Measurements from ENCODE around the gene MLXIP.

MLXIP gene

DNA sequence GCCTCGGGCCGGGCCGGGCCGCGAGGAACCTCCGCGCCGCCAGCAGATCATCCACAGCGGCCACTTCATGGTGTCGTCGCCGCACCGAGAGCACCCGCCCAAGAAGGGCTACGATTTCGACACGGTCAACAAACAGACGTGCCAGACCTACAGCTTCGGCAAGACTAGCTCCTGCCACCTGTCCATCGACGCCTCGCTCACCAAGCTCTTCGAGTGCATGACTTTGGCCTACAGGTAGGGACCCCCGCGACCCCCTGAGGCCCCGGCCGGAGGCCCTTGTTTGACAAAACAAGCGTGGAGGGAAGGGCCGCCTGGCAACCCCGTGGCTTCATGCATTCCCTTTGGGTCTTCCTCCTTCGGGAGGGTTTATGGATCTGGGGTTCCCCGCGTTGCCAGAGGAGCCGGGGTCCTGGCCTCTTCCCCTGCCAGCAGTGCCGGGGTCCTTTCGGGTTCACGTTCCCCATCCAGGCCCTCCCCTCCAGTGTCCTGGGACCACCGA is 526 bp downstream of the MLXIP start:
- DNase-seq = peak in 3 of 4 experiments; percentile 47 to 61 (median 52)

DNA sequence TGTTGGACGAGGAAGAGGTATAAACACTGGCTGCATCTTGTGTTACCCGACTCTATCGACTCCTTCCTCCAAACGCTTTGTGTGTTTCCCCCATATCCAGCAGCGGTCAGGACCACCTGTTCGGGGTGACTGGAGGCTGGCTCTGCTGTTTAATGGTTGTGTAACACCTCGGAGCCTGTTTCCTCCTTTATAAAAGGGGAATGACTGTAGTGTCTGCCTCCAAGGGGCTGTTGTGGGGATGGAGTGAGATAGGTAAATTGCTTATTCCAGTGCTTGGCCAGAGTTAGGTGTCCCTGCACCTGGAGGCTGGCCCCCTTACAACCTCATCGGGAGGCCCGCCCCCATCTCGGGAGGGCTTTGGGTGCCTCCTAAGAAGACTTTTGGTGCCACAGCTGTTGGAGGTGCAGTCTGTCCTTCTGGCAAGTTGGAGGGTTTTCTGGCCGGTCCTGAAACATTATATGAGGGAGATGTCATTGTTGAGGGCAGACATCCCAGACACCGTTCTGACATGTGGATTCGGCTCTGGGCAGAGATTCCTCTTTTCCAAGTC is 1.1 kb downstream of the MLXIP start:
- peak; percentile 43 to 64 (median 59) for DNase-seq

DNA sequence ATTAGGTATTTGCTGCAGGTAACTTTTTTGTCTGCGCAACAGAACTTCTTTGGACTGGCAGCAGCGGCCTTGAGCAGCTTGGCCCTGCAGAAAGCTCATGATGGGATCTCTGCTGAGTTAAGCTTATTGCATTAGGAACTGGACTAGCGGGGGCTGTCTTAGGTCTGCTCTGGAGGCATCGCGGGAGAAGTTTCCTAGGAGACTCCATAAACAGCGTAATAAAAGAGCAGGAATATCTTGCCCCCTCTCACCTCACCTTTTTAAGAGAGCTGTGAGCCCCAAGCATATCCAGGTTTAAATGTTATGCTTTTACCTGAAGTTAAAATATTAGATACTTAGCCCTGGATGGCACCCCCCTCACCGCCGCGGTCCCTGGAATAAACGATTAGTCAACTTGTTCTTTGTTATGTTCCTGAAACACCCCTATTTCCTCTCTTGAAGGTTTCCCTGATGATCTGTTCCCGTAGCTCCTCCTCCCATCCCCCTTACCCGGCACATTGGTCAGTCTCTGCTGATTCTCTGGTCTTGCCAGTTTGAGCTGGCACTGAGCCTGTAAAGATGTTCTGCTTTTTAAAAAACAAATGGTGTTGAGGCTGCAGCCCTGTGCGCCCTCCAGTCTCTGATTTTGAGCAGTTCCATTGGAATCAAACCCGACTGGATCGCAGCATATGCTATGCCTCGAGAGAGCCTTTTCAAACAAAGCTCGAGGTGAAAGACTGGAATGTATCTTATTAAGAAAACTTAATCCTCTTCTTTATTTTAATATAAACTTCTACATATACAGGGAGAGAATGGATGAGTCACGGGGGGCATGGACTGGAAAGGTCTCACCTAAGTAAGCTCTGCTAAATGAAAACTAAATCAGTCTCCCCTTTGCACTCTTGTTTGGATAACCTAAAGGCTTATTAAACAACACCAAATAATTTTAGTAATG is 1.9 kb downstream of the MLXIP start:
- DNase-seq = peak; percentile 87 to 96 (median 92)

DNA sequence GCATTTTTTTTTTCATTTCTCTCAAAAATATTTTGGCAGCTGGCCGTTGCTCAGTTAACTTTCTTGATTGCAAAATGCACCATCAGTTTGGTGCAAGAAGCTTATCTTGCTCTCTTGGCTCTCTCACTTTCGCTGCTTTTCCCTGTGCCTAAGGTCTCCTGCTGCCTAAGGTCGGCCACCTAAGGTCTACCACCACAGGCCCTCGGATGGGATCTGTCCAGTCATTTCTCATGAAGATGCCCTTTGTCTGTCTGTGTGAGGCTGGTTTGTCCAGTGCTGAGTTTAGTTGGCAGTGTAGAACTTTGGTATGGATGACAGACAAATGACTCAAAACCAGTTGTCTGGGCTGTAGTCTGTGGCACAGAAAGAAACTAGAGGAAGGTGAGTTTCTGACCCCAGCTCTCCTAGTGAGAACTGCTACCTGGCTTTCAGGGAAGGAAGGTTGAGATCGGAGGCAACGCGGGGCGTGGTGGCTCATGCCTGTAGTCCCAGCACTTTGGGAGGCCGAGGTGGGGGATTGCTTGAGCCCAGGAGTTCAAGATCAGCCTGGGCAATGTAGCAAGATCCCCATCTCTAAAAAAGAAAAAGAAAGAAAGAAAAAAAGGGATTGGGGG is 2.6 kb downstream of the MLXIP start:
- peak in 1 of 4 experiments; percentile 18 for DNase-seq

DNA sequence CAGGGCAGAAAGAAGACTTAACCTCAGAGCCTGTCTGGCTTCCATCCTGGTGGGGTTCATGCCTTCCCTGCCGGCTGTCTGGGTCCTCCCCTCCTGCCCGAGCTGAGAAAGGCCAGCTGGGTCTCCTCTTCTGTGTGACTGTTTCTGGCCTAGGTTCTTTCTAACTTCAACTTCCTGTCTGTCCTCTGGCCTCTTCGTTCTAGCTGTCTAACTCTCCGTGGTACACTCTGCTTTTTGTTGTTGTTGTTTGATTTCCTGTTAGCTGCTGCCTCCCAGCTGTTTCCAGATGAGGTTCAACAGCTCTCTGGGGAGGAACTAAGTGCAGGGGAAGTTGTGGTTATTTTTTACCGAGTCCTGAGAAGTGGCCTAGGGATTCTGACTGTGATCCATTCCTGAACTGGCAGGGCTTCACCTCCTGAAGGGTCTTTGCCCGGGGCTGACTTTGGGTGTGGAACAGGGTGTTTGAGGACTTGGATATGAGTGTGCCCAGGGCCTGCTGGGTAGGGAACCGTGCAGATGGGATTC is 3.2 kb downstream of the MLXIP start:
- peak; percentile 74 to 89 (median 83) for DNase-seq

DNA sequence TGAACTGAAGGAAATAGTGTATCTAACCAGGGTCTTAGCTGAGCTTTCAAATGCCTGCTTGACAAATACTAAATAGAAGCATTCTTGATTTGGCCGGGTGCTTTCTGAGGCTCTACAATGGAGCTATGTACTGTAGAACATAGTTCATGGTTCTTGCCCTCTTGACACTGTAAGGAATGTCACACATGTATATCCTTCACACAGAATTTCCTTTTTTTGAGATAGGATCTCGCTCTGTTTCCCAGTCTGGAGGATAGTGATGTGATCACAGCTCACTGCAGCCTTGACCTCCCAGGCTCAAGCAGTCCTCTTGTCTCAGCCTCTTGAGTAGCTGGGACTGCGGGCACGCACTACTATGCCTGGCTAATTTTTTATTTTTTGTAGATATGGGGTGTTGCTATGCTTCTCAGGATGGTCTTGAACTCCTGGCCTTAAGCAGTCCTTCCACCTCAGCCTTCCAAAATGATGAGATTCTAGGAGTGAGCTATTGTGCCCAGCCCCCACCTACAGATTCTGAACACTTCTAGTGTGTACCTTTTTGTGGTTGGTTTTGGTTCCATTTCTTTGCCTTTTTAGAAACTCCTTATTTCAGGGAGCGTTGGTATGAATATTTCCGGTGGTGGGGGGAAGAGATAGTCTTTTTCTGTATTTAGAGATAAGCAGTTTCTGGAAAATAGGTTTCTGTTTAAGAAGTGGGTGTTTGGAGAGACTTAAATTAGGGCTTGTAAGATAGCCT is 4.2 kb downstream of the MLXIP start:
- DNase-seq = no peak

DNA sequence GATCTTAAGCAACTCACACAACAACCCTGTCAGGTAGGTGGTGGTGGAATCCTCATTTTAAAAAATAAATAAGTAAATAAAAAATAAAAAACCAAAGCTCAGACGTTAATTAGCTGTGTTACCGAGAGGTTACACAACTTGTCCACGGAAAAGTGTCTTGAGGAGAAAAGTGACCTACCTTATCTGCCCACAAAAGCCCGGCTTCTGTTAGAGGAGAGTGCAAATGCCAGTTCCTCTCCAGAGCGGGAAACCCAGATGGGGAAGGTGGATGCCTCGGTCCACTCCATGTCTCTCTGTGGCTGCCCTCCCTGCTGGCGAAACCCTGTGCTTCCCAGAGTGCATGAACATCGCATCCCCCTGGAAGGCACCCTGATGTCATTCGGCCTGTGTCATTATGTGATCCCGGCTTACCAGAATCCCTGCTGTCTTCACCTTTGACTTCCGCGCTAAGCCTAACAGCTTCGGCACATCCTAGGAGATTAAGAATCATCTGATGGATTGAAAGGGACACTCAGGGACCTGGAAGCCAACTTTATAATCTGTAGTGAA is 6.4 kb downstream of the MLXIP start:
- DNase-seq = no peak

DNA sequence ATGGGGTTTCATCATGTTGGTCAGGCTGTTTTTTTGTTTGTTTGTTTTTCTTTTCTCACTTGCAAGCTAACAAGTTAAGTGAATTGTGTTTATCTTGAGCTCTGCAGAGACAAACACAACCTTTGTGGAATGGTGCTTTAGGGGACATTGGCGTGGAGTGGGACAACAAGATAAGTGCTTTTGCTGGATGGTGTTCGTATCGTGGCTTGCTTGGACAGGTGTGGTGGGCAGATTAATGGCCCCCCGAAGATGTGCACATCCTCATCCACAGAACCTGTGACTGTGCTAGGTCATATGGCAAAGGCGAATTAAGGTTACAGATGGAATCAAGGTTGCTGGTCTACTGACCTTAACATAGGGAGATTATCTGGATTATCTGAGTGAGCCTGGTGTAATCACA is 7.0 kb downstream of the MLXIP start:
- no peak for DNase-seq

DNA sequence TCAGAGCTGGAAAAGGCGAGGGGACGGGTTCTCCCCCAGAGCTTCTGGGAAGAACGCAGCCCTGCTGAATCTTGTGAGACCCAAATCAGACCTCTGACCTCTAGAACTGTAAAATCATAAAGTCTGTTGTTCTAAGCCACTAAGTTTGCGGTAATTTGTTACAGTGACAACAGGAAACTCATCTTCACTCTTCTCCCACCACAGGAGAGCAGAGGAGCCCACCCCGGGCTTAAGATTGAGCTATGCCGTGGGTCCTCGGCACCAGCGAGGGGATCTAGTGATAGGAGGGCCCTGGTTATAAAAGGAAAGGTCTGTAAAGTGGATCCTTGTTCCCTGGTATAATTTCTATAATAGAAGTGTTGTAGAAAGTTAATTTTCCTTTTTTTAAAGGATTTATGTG is 7.6 kb downstream of the MLXIP start:
- DNase-seq = no peak

DNA sequence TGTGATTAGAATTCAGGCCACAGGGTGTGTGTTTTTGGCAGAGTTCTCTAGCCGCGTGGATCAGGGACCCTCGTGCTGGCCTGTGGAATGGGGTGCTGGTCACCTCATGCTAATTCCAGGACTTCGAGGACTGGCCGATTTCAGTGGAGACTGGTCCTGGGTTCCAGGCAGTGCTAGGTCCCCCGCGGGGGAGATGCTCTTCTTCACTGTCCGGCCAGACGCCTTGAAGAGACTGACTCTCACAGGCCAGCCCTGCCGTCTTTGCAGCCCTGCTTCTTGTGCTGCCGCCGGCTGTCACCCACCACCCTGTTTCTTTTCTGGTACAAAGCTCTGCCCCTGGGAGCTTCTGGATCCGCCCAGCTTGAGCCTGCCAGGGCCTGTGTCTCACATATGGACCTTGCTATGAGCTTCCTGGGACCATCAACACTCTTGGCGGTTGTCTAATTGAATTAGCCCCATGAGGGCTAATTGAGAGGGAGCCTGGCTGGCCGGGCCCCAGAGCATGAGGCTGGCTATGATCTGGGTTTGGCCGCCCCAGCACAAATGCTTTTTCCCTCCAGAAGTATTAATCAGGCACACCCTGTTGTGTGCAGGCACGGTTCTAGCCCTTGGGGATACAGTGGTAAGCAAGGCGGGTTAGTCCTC is 8.2 kb downstream of the MLXIP start:
- DNase-seq = no peak

DNA sequence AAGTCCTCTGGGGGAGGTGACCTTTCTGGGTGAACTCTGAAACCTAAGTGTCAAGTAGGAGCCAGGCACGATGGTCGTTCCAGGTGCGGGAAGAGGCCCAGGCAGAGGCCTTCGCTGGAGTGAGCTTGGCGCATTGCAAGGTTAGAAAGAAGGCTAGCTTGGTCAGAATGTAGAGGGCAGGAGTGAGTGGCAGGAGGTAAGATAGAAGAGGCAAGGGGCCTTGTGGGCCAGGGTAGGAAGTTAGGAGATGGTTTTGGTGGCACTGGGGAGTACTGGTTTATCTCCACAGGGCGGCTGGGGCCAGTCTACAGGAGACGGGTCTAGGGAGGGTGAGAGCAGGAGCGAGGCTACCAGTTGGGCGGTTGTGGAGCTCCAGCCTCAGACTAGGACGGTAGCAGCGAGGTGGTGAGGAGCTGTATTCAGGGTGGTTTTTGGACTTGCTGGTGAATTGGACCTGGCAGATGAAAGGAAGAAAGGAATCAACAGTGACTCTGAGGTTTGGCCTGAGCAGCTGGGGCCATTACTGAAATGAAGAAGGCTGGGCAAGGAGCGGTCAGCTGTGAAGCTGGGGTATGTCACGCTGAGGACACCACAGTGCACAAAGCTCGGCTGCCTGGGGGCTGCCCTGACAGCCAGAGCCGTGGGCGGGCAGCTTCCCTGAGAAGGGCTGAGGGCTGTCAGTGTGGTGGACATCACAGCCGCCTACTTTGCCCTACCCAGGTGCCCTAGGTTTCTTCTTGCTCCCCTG is 9.0 kb downstream of the MLXIP start:
- DNase-seq = no peak

DNA sequence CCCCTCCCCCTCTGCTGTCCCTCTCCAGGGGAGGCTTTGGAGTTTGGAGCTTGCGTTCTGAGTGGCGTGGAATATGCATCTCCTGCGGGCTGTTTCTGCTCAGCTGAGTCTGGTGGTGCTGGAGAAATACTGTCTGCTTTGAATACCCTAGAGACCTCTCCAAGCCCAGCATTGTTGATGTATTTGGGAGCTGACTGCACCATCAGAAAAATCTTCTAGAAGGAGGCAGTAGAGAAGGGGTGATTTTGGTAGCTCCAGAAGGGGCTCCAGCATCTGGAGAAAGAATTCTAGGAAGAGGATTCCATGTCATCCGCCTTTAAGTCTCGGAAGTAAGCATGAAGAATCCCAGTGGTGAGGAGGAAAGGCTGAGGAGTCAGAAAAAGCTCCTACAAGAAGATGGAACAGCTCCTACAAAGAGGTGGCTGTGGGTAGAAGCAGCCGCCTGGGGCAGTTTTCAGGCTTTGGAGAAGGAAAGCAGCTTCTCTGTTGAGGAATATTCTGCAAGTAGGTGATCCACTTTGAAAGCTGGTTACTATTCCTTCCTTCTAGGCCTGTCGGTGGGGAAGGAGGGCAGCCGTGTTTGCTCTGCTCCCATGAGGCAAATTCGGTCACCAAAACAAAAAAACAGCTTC is 9.7 kb downstream of the MLXIP start:
- DNase-seq = no peak

DNA sequence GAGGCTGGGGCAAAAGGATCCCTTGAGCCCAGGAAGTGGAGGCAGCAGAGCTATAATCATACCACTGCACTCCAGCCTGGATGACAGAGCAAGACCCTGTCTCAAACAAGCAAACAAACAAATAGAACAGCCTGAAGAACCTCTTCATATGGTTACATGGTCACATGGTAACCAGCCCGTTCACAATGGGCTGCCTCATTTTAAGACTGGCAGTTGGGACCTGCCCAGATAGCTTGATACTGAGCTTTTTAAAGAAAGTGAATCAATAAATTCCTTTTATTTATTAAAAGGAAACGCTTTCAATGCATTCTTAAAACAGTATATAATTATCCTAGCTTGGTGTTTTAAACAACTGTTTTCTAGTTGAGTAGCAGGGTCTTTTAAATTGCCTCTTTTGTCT is 10.5 kb downstream of the MLXIP start:
- no peak for DNase-seq

DNA sequence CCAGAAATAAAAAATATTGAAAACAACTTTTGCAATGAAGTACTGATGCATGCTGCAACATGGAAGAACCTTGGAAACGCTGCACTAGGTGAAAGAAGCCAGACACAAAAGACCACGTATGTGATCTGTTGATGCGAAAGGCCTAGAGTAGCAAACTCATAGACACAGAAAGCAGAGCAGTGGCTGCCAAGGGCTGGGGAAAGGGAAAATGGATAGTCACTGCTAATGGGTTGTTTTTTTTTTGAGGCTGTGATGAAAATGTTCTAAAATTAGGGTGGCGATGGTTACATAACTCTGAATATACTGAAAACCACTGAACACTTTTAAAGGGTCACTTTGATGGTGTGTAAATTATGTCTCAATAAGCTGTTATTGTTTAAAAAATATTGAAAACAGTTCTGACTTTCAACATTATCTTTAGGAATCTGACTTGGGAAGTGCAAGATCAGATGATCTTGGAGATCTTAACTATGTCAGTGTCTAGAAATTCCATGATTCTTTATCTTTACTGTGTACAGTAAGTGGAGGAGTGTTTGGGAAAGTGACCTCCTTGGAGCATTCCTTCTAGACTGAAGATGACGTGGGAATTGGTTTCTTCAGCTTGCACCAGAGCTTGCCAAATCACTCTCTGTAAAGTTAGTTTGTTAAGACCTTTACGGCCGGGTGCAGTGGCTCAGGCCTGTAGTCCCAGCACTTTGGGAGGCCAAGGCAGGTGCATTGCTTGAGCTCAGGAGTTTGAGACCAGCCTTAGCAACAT is 12.4 kb downstream of the MLXIP start:
- peak in 3 of 4 experiments; percentile 29 to 43 (median 35) for DNase-seq

DNA sequence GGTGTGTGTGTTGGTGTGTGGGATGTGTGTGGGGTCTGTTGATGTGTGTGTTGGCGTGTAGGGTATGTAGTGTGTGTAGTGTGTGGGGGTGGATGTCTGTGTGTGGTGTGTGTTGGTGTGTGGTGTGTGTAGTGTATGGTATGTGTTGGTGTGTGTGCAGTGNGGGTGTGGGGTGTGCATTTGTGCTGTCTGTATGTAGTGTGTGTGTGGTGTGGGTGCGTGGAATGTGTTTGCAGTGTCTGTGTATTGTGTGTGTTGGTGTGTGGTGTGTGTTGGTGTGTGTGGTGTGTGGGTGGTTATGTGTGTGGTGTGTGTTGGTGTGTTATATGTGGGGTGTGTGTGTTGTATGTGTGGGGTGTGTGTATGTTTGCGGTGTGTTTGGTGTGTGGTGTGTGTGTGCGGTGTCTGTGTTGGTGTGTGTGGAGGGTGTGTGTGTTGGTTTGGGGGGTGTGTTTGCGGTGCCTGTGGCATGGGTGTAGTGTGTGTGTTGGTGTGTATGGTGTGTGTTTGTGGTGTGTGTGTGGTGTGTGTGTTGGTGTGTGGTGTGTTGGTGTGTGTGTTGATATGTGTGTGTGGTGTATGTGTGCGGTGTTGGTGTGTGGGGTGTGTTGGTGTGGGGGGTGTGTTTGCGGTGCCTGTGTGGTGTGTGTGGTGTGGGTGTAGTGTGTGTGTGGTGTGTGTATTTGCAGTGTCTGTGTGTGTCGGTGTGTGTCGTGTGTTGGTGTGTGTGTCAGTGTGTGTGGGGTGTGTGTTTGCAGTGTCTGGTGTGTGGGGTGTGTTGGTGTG is 14.7 kb downstream of the MLXIP start:
- no peak for DNase-seq

DNA sequence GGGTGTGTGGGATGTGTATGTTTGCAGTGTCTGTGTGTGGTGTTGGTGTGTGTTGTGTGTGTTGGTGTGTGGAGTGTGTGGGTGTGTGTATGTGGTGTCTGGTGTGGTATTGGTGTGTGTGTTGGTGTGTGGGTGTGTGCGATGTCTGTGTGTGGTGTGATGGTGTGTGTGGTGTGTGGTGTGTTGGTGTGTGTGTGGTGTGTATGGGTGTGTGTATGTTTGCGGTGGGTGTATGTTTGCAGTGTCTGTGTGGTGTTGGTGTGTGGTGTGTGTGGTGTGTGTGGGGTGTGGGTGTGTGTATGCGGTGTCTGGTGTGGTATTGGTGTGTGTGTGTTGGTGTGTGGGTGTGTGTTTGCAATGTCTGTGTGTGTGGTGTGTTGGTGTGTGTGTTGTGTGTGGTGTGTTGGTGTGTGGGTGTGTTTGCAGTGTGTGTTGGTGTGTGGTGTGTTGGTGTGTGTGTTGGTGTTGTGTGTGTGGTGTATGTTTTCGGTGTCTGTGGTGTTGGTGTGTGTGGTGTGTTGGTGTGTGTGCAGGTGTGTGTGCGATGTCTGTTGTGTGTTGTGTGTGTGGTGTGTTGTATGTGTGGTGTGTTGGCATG is 15.7 kb downstream of the MLXIP start:
- DNase-seq = no peak

DNA sequence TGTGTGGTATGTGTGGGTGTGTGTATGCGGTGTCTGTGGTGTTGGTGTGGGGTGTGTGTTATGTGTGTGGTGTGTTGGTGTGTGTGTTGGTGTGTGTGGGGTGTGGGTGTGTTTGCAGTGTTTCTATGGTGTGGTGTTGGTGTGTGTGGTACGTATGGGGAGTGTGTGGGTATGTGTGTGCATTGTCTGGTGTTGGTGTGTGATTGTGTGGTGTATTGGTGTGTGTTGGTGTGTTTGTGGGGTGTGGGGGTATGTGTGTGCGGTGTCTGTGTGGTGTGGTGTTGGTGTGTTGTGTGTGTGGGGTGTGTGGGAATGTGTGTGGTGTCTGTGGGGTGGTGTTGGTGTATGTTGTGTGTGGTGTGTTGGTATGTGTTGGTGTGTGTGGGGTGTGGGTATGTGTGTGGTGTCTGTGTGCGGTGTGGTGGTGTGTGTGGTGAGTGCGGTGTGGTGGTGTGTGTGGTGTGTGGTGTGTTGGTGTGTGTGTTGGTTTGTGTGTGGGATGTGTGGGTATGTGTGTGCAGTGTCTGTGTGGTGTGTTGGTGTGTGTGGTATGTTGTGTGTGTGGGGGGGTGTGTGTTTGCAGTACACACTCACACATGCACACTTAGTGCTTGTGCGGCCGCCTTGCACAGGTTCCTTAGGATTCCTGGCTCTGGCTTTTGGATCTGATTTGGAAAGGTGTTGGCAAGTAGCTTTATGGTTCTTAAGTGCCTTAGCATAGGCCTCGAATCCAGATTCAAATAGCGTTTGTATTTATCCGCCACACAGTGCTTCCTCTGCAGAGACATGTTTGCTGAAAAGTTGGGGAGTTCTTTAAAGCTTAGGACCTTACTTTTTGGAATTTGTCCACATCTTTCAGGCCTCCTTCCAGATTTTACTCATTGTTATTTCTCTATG is 16.4 kb downstream of the MLXIP start:
- DNase-seq = no peak
